T follicular helper cell (primary cell): ENCODE results near the gene TNRC6C.

ENCODE experiments used
- DNase-seq: peaks from one replicate; pipeline ENCODE4 v3.0.0-alpha.2; 2020; ENCODE audit warnings: low read depth
- total RNA-seq, 2 experiments: gene quantifications; one replicate each; lab custom pipeline; 2026; lab: John Stamatoyannopoulos, UW

TNRC6C gene
- total RNA-seq, result 60.0 to 156 reads per million in 2 experiments

GRCh38 chr17:77957857-77958715 lies at the start of gene TNRC6C:
Gene TNRC6C, plus strand, starts transcription at chr17:77958703. Its CDS starts 45,504 bp downstream, at chr17:78004207.
- peak; percentile 100 for DNase-seq

GRCh38 chr17:77909236-77909635 lies 49.3 kb upstream of the TNRC6C start:
- DNase-seq, result no peak

- no peak for DNase-seq
These were observed 48.7 kb upstream of the TNRC6C start for GRCh38 chr17:77909816-77910215.

GRCh38 chr17:77914385-77915254 lies 43.9 kb upstream of the TNRC6C start:
- DNase-seq, result no peak

GRCh38 chr17:77915594-77916021 lies 42.9 kb upstream of the TNRC6C start:
- no peak for DNase-seq

- DNase-seq, result no peak
These were observed 42.2 kb upstream of the TNRC6C start for GRCh38 chr17:77916264-77916663.

- no peak for DNase-seq
These were observed 41.6 kb upstream of the TNRC6C start for GRCh38 chr17:77916703-77917481.

- no peak for DNase-seq
These were observed 39.2 kb upstream of the TNRC6C start for GRCh38 chr17:77919276-77919675.

- DNase-seq, result no peak
These were observed 35.4 kb upstream of the TNRC6C start for GRCh38 chr17:77923135-77923534.

- no peak for DNase-seq
These were observed 34.6 kb upstream of the TNRC6C start for GRCh38 chr17:77923776-77924513.

GRCh38 chr17:77924757-77925336 lies 33.7 kb upstream of the TNRC6C start:
- no peak for DNase-seq

- no peak for DNase-seq
These were observed 32.5 kb upstream of the TNRC6C start for GRCh38 chr17:77925831-77926543.

- no peak for DNase-seq
These were observed 31.5 kb upstream of the TNRC6C start for GRCh38 chr17:77926981-77927380.

- no peak for DNase-seq
These were observed 30.6 kb upstream of the TNRC6C start for GRCh38 chr17:77927777-77928518.

- no peak for DNase-seq
These were observed 29.9 kb upstream of the TNRC6C start for GRCh38 chr17:77928519-77929179.

GRCh38 chr17:77929180-77929564 lies 29.3 kb upstream of the TNRC6C start:
- no peak for DNase-seq

- no peak for DNase-seq
These were observed 28.5 kb upstream of the TNRC6C start for GRCh38 chr17:77929871-77930436.
